Stimulated activated CD4-positive, alpha-beta T cell treated with anti-CD3 and anti-CD28 coated beads, TNF-alpha, amount 100 ng/mL, for 48 hours (primary cell): ENCODE results near the gene SLC22A23.
A peak's percentile ranks its signal among the peaks of the same experiment; 100 is the strongest.

Experiments used
- DNase-seq, 3 donors: peaks; one replicate each; pipeline ENCODE4 v3.0.0-alpha.2; 2020; ENCODE audit warnings: low read depth in 3 of 3

The SLC22A23 gene

DNA sequence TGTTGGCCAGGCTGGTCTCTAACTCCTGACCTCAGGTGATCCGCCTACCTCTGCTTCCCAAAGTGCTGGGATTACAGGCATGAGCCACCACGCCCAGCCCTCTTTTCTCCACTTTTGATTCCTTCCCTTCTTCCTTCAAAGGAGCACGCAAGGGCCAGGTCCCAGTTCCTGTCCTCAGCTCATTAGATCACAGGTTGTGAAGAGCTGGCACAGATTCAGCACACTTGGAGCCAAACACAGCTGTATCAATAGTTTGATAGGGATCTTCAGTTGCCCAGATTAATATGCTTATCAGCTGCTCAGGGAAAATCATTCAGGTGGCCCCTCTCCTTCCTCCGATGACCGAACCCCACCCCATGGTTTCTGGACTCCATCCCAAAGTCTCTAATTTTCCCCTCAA lies 14.4 kb upstream of the SLC22A23 start:
- no peak for DNase-seq

DNA sequence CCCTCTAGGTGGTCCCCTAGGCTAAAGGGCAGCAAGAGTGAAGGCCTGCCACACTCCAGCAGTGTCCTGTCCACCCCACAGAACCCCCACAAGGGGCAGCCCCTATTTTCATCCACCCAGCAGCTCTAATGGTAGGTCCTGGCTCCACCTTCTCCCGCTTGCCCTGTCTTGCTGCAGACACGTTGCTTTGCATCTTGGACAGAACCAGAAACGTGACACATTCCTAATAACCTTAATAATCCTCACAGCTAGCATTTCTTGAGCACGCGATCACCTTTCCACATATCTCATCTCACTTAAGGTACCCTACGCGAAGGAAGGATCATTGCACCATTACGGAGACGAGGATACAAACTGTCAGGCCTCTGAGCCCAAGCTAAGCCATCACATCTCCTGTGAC lies 11.7 kb upstream of the SLC22A23 start:
- no peak for DNase-seq

DNA sequence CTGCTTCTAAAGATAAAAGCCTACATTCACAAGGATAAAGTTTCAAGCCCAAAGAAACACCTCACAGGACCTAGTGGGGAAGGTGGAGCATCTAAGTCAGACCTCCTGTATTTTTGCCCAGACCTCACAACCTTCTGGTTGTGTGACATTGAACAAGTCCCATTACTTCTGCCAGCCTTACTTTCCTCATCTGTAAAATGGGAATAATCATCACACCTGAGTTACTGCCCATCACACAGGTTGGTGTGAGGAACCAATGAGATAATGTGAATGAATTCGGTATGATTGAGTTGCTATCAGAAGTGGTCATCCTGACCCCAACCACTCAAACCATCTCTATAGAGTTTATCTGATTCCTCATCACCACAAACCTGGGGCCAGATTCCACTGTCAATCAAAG lies 11.1 kb upstream of the SLC22A23 start:
- DNase-seq = no peak

DNA sequence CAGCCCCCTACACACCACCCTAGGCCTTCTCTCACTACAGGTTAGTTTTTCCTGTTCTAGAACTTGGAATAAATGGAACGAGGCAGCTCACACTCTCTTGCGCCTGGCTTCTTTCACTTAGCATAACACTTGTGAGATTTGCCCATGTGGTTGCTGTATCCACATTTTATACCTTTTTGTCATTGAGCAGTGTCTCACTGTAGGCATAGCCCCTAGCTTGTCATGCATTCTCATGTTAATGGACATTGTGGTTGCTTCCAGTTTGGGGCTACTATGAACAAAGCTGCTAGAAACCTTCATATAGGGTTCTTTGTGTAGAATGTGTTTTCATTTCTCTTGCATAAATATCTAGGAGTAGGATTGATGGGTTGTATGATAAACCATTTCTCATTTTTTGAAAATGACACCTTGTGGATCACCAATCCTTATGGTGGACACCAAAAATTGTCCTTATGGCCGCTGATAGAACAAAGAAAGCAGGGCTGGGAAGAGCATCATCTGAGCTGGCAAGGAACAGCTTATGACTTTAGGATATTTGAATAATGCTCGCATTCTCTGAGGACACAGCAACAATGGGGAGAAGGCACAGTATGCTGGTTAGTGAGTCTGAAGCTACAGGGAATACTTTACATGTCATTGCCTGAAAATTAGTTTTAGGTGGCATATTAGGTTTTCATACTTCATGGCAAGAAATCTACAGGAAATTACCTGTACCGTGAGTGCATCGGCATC lies 9.8 kb upstream of the SLC22A23 start:
- DNase-seq = no peak

DNA sequence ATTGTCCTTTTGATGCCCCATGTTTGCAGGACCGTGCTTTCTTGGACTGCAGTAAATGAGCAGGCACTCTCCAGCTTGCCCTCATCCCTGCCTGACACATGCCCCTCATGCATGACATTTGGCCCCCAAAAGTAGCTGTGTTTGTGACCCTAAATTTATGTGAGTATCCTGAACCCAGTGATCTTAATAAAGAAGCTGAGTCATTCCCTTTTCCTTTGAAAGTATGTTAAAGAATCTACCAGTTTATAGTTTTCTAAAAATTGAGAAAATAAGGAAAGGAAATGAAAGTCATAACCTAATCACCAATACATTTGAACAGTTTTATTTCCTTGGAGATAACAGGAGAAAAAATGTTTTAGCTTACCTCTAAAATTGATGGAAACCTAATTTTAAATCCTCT lies 3.4 kb upstream of the SLC22A23 start:
- no peak for DNase-seq

DNA sequence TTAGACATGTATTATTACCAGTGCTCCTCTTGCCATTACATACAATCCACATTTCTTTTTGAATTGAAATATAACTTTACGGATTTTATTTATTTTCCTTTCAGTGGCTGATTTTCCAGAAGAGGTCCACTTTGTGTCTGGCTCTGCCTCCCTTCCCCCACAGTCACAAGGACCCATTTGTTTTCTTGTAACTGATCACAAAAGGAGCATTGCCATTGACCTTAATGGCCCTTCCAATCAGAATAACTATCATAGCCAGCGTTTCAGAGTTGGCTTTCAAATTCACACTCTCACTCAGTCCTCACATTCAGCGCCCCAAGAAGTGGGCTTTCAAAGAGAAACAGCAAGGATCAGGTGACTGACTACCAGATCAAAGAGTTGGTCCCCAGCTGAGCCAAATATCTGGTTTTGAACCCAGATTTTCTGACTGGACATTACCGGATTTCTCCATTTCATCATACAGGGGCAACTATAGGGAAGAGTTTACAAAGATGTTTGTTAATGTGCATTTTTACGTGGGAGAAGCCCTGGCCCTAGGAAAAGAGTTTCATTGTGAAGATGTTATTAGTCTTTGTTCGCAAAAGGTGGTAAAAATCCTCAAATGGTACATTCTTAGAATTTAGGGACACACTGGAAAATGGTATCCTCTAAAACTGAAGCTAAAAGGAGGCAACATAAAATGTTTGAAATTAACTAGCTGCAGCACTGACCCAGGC lies 2.0 kb upstream of the SLC22A23 start:
- DNase-seq = no peak

DNA sequence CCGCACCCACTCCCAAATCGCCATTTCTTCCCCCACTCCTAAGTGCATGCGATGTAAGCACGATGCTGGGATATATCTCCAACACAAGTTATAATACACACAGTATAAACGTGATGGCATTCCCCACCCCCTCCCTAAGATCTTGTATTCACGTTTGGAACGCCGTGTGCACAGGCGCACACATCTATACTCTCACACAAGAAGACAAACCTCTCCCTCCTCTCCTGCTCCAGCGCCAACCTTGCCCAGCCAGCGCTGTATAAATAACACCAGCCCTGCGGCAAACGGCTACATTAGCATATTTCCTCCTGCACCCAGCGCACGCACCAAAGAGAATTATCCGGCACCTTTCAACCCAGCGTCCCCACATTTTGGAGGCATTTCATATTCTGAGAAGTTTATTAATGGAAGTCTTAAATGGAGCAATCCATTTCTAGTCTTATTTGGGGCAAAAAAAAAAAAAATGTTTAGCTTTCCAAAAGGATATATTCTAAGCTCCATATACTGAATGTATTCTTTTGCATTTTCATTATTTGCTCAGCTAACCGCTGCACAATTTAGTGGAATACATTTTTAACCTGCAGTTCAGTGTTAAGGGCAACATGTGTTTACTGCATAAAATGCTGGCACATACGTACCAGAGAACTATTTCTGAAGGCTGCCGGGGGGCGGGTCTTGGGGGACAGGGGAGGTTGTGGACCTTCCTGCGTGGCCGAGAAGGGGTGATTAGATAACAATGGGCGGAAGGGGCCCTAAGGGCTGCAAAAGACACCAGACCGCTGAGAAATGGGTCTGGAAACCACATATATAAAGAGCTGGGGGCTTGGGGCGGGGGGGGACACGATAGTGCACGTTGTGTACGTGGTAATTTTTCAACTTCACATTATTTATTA lies 1.1 kb upstream of the SLC22A23 start:
- DNase-seq = no peak

DNA sequence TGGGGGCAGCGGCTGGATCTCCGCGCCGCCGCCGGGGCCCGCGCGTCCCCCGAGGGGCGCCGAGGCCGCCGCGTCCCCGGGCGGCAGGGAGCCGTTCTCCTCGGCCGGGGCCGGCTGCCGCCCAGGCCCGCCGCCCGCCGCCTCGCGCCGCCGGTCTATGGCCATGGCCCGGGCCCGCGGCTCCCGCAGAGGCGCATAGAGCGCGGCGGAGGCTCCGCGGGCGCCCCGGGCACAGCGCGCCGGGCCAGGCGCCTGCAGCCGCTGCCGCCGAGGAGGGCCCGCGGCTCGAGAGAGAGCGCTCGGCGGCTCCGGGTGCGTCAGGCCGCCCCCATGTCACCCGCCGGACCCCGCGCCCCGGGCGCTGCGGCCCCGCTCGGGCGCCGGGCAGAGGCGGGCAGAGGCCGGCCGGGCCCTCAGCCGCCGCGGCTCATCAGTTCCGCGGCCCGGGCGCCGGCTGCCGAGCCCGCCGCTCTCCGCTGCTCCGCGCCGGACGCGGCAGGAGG lies 404 bp downstream of the SLC22A23 start:
- peak in 1 of 3 donors; percentile 6 for DNase-seq

DNA sequence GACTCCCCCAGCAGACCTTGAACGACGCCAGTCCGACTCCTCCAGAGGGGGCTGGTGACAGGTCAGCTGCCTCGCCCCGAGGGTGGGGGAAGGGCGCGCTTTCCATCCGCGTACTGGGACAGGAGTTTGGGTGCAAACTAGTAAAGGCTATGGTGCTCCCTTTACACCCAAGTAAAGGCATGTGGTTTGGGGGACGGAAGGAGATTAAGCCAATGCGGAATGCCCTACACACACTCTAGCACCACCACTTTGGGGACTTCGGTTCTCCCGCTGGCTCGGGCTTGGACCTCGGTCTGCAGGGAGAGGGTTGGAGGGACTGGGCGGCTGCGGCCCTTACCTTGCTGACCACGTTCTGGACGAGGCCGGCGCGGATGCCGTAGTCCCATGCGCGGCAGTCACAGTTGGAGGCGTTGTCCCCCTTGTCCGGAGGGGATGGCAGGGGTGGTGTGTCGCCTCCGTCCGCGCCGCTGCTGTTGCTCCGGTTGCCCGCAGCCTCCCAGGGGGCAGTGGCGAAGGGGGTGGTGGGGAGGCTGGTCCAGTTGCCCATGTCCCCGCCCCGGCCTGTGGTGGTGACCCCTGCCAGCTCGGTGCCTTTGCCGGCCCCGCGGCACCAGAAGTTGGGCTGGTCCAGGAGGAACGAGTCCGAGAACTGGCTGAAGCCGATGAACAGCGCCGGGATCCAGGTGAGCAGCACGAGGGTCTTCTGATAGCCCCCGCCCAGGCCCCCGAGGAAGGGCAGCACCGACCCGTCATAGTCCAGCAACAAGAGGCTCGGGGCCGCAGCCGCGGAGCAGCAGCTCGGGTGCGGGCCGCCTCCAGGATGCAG lies 1.1 kb downstream of the SLC22A23 start:
- DNase-seq = peak in 1 of 3 donors; percentile 10

DNA sequence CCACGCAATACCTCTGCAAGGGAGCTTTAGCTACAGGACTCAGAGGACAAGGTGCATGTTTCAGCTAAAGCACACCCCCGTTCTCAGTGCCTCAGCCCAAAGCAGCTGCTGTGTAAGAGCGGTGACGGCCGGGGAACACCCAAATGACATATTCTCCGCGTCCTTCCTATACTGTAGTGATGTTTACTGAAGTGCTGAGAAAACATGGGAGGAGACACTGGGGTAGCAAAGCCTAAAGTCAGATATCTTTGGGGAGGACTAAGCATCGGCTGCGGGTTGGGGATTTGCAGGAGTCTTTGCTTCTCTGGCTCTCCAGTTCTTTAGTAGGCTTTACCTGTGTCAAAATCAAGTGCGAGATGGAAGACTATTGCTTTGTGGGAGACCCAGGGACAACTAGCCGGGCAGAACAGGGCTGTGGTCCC lies 1.7 kb downstream of the SLC22A23 start:
- DNase-seq = peak in 1 of 3 donors; percentile 27

DNA sequence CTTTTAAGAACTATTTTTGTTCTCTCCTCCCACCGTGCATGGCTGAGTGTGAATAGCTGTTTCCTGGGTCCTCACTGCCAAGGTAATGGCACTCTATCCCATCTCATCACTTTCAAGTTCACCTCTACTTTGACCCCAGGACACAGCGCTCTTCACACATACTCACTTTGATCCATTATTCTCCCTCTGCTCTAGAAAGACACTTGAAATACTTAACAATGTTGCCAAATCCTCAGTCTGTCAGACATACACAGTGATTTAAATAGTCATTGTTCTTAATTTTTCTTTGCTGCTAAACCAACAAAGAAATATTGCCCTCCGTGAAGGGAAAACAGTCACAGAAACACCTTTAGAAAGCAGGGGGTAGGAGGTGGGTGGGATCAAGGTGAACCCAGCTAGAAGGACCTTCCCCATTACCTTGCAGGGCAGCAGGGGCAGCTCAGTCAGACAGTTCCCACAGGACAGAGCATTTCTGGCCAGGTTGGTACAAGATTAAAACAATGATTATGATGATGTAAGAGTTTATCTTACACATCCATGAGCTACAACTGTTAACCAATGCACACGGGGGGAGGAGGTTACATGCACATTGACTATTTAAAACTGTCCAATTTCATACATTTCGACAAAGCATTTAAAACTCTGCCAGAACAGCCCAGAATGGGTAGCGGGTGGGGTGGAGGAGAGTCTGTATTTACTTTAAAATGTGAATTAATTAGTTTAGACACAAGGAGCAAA lies 2.4 kb downstream of the SLC22A23 start:
- no peak for DNase-seq

DNA sequence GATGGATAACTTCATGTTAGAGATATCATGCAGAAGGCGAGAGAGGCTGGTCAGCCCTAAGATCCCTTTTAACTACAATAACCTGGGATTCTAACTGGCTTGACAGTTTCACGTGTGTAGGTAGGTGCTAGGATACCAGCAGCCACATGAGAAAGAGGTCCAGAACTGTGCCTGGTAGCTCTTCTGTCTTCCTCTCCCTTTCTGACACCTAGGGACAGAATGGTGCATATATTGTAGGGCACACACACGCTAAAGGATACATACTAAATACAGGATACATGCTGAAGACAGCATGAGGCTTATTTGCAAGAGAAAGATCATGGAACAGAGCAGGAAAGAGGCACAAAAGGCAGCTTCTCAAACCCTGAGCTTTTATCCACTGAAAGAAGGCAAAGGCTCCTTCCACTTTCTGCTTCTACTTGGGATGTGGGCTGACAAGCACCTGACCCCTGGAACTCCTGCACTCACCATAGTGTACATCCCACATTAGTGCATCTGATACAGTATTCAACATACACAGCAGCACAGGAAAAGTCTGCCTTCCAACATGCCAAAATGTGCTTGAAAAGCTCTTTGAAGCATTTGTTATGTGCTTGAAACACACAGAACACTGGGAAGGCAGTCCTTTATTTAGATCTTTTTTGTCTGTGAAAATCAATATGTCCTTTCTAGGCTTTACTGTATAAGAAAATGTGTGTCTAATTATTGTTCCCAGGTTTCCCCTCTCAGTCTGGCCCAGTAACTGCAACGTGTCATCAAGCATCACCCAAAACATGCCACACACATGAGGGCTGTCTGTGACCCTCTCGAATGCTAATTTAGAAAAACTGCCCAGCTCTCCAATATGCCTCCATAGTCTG lies 3.2 kb downstream of the SLC22A23 start:
- DNase-seq = no peak

DNA sequence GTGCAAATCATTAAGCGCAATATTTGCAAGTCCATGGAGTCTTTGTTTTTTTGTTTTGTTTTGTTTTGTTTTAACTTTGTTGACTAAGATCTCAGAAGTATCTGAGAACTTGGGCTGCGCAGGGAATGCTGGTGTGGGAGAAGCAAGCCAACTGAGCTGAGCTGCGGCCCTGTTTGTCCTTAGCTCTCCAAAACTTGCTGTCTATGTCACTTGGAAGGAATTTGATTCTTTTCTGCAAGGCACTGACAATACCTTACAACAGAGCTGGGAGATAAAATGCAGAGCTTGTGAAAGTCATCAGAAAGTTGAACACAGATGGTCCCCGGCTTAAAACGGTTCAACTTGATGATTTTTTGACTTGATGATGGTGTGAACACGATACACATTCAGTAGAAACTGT lies 5.4 kb downstream of the SLC22A23 start:
- no peak for DNase-seq

DNA sequence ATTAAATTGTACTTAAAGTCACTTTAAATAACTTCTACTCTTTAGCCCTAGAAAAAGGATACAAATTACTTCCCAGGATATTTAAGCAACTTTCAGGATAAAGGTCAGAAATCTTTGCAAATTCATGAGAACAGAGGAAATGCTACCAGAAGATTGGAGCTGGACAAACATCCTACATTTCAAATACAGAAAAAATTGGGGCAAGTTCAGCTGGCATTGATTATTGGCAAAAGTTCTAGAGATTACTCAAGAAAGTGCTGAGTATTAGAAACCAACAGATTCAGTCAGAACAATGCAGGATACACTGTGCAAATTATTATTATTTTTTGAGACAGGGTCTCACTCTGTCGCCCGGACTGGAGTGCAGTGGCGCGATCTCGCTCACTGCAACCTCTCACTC lies 6.0 kb downstream of the SLC22A23 start:
- no peak for DNase-seq

DNA sequence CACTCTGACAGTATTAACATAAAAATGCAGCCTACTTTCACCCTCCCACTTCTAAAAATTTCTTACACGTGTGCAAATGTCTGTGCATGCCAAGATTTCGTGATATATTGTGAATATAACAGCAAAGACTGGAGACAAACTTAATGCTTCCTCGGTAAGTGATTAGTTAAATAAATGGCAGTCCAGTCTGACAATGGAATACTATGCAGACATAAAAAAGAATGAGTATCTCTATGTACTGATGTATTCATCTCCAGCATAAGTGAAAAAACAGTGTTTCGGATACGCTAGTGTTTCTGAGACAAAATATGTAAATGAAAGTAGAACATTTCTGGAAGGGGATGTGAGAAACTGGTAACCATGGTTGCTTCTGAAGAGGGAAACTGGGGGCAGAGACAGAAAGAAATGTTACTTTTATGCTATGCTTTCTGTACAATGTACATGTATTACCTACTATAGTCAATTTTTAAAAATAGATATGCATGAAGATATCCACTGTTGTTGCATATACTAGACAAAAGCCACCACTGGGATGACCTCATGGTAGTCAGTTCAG lies 7.0 kb downstream of the SLC22A23 start:
- DNase-seq = no peak

DNA sequence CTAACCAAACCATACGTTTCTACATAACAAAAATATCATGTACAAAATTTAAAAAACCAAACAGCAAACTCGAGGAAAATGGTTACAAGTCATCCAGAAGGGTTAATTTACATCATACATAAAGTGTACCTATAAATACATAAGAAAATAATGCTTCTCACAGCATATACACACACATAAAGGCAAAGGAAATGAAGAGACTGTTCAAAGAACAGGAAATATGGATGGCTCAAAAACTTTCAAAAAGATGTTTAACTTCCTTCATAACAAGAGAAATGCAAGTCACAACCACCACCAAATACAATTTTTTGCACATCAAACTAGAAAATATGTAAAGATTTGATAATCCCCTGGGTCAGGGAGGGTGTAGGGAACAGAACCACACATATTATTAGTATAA lies 7.5 kb downstream of the SLC22A23 start:
- DNase-seq = no peak

DNA sequence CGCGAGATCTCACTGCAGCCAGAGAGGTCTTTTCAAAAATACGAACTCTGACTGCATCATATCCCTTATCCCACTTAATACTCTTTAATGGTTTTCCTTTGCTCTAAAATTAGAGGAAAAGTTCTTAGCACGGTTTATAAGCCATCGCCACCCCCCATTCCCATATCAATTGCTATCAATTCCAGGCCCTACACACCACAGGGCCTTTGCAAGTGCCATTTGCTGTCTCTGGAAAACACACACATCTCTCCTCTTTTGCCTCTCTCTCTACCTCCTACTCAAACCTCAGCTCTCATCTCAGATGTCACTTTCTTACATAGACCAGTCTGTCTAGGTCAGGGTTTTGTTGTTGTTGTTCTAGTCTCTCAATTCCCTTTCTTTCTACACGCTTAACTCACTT lies 9.8 kb downstream of the SLC22A23 start:
- DNase-seq = no peak

DNA sequence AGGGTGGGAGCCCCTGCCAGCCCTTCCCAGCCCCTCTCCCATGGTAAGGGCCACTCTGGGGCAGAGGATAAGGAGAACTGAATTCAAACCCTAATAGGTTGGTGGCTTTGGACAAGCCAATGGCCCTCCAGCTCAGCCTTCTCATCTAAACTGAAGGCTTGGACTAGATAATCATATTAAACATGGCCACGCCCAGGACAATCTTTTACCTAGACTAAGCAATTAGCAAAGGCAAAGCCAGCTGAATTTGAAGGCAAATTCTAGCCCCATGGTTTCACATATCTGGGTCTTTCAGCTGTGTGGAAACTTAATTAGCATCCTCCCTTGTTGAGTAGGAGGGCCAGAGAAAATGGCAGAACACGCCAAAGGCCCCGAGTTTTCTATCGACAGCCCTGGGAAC lies 10.7 kb downstream of the SLC22A23 start:
- no peak for DNase-seq
